WTC11 (cell line): Measurements from ENCODE around the gene STPG4. TPM values are rescaled to one million over a fixed set of nuclear protein-coding genes. Genes with fewer than 3 reads are reported as not detected.

Experiments used
- ATAC-seq: fragments of 200-7000 bp; cut with Tn5 transposase; 2 replicates; pipeline ENCODE4 v1.10.0; 2021; ENCODE audit warnings: mild to moderate bottlenecking, moderate library complexity
- CTCF ChIA-PET: fragments of 300-600 bp; sonication (Branson Sonifier 250); formaldehyde crosslinking; loops from one replicate; lab custom pipeline; 2021; ENCODE audit warnings: antibody characterized with exemption; lab: Charles Lee
- POLR2A ChIA-PET: fragments of 350-600 bp; sonication (Branson Sonifier 250); formaldehyde crosslinking; loops from one replicate; lab custom pipeline; 2021; ENCODE audit warnings: antibody characterized with exemption; lab: Charles Lee
- DNase-seq: peaks from one replicate; pipeline ENCODE4 v3.0.0; 2021; ENCODE audit warnings: low spot score
- H3K27ac Mint-ChIP-seq: 2 replicates; pipeline ENCODE4 v1.8.0; 2021; ENCODE audit warnings: mixed read lengths
- H3K27me3 Mint-ChIP-seq: 2 replicates; pipeline ENCODE4 v1.8.0; 2021; ENCODE audit warnings: low read depth, mild to moderate bottlenecking, moderate library complexity, mixed read lengths
- H3K36me3 Mint-ChIP-seq: 2 replicates; pipeline ENCODE4 v1.8.0; 2021; ENCODE audit warnings: mixed read lengths
- H3K4me1 Mint-ChIP-seq: 2 replicates; pipeline ENCODE4 v1.8.0; 2022; ENCODE audit warnings: mixed read lengths
- H3K4me3 Mint-ChIP-seq: 2 replicates; pipeline ENCODE4 v1.8.0; 2021; ENCODE audit warnings: mild to moderate bottlenecking, moderate library complexity, mixed read lengths
- H3K9me3 Mint-ChIP-seq: 2 replicates; pipeline ENCODE4 v1.8.0; 2021; ENCODE audit warnings: mixed read lengths
- CBFB ChIP-seq: sonication (generic); formaldehyde crosslinking; IDR thresholded peaks from 2 replicates; pipeline ENCODE4 v1.8.1; 2022; ENCODE audit warnings: mild to moderate bottlenecking, low read depth, missing genetic modification reagents
- ELF4 ChIP-seq: sonication (generic); formaldehyde crosslinking; IDR thresholded peaks from 2 replicates; pipeline ENCODE4 v1.8.1; 2022; ENCODE audit warnings: low read depth, mild to moderate bottlenecking, moderate library complexity, missing genetic modification reagents
- HMGA2 ChIP-seq: fragments of 250-450 bp; sonication (Bioruptor Pico); IDR thresholded peaks from 2 replicates; pipeline ENCODE4 v1.4.0; 2021; ENCODE audit warnings: mild to moderate bottlenecking, moderate library complexity
- JAZF1 ChIP-seq: fragments of 250-450 bp; sonication (Bioruptor Pico); IDR thresholded peaks from 2 replicates; pipeline ENCODE4 v1.9.0; 2021; ENCODE audit warnings: moderate library complexity, mild to moderate bottlenecking, inconsistent platforms
- JUN ChIP-seq: sonication (generic); formaldehyde crosslinking; IDR thresholded peaks from 2 replicates; pipeline ENCODE4 v1.8.0; 2023; ENCODE audit warnings: mild to moderate bottlenecking, missing genetic modification reagents
- NR3C1 ChIP-seq: sonication (generic); formaldehyde crosslinking; conservative IDR thresholded peaks from 2 replicates; pipeline ENCODE4 v1.8.1; 2023; ENCODE audit warnings: low read depth, mild to moderate bottlenecking, missing genetic modification reagents
- RORB ChIP-seq: fragments of 250-450 bp; sonication (Bioruptor Pico); IDR thresholded peaks from 2 replicates; pipeline ENCODE4 v1.9.0; 2021; ENCODE audit warnings: mild to moderate bottlenecking
- SP1 ChIP-seq: sonication (generic); formaldehyde crosslinking; conservative IDR thresholded peaks from 2 replicates; pipeline ENCODE4 v1.8.1; 2022; ENCODE audit warnings: missing genetic modification reagents
- total RNA-seq: library from RNA; stranded (reverse); gene quantifications from 3 replicates; pipeline ENCODE4 v1.2.3, GENCODE V29; 2021
- TF ChIP-seq, protein P1 (sequence below): sonication (generic); formaldehyde crosslinking; IDR thresholded peaks from 2 replicates; pipeline ENCODE4 v1.8.1; 2023; ENCODE audit warnings: mild to moderate bottlenecking, missing genetic modification reagents, moderate library complexity
- TF ChIP-seq, protein P2 (sequence below): fragments of 250-450 bp; sonication (Bioruptor Pico); IDR thresholded peaks from 2 replicates; pipeline ENCODE4 v2.1.2; 2022; ENCODE audit warnings: mild to moderate bottlenecking, moderate library complexity
- TF ChIP-seq, protein P3 (sequence below): sonication (generic); formaldehyde crosslinking; IDR thresholded peaks from 2 replicates; pipeline ENCODE4 v1.8.1; 2023; ENCODE audit warnings: mild to moderate bottlenecking, missing genetic modification reagents, borderline replicate concordance
- TF ChIP-seq, protein P4 (sequence below): sonication (generic); formaldehyde crosslinking; IDR thresholded peaks from 2 replicates; pipeline ENCODE4 v1.8.1; 2023; ENCODE audit warnings: mild to moderate bottlenecking, moderate library complexity, missing genetic modification reagents
- TF ChIP-seq, protein P5 (sequence below): sonication (generic); formaldehyde crosslinking; IDR thresholded peaks from 2 replicates; pipeline ENCODE4 v1.8.1; 2022; ENCODE audit warnings: low read depth, mild to moderate bottlenecking, moderate library complexity, missing genetic modification reagents, borderline replicate concordance
- TF ChIP-seq, protein P6 (sequence below): fragments of 250-450 bp; sonication (Bioruptor Pico); IDR thresholded peaks from 2 replicates; pipeline ENCODE4 v1.9.0; 2021; ENCODE audit warnings: mild to moderate bottlenecking
- TF ChIP-seq, protein P7 (sequence below): sonication (generic); formaldehyde crosslinking; conservative IDR thresholded peaks from 2 replicates; pipeline ENCODE4 v1.8.1; 2022; ENCODE audit warnings: mild to moderate bottlenecking, missing genetic modification reagents
- TF ChIP-seq, protein P8 (sequence below): sonication (generic); formaldehyde crosslinking; IDR thresholded peaks from 2 replicates; pipeline ENCODE4 v1.8.0; 2022; ENCODE audit warnings: missing genetic modification reagents

STPG4 gene
- total RNA-seq, 1 experiment from 2014 or later: not detected

DNA sequence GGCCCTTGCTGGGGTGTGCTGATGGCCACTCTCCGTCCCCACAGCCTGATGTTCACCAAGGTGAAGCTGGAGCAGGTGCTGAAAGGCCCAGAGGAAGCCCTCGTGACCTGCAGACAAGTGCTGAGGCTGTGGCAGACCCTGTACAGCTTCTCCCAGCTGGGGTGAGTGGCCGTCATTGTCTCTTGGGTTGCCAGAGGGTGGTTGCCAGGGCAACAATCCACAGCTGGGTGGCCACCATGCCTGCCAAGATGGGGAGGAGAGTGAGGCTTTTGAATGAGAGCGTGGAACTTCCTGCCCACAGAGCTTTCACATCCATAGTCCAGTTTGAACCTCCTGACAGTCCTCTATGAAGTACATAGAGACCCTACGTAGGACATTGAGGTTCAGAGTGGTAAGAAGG is 108.8 kb downstream of the STPG4 start:
- ATAC-seq (no peak), DNase-seq (no peak)
- CTCF ChIA-PET: interaction anchor here (0.9 to 1.0 kb wide), 2 partner anchors 13 to 15 kb away, joined by 3 to 6 read pairs; no protein-coding TSS in a partner anchor
- TF ChIP-seq JUN (CRISPR knock-in tag): no peak
- no peak for TF ChIP-seq CBFB
- TF ChIP-seq, protein P1, sequence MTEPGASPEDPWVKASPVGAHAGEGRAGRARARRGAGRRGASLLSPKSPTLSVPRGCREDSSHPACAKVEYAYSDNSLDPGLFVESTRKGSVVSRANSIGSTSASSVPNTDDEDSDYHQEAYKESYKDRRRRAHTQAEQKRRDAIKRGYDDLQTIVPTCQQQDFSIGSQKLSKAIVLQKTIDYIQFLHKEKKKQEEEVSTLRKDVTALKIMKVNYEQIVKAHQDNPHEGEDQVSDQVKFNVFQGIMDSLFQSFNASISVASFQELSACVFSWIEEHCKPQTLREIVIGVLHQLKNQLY: no peak
- TF ChIP-seq, protein P2, sequence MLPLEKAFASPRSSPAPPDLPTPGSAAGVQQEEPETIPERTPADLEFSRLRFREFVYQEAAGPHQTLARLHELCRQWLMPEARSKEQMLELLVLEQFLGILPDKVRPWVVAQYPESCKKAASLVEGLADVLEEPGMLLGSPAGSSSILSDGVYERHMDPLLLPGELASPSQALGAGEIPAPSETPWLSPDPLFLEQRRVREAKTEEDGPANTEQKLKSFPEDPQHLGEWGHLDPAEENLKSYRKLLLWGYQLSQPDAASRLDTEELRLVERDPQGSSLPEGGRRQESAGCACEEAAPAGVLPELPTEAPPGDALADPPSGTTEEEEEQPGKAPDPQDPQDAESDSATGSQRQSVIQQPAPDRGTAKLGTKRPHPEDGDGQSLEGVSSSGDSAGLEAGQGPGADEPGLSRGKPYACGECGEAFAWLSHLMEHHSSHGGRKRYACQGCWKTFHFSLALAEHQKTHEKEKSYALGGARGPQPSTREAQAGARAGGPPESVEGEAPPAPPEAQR (CRISPR knock-in tag): no peak
- no peak for TF ChIP-seq HMGA2 (CRISPR knock-in tag)
- TF ChIP-seq RORB (CRISPR knock-in tag): no peak
- no peak for TF ChIP-seq JAZF1 (CRISPR knock-in tag)
- TF ChIP-seq, protein P3, sequence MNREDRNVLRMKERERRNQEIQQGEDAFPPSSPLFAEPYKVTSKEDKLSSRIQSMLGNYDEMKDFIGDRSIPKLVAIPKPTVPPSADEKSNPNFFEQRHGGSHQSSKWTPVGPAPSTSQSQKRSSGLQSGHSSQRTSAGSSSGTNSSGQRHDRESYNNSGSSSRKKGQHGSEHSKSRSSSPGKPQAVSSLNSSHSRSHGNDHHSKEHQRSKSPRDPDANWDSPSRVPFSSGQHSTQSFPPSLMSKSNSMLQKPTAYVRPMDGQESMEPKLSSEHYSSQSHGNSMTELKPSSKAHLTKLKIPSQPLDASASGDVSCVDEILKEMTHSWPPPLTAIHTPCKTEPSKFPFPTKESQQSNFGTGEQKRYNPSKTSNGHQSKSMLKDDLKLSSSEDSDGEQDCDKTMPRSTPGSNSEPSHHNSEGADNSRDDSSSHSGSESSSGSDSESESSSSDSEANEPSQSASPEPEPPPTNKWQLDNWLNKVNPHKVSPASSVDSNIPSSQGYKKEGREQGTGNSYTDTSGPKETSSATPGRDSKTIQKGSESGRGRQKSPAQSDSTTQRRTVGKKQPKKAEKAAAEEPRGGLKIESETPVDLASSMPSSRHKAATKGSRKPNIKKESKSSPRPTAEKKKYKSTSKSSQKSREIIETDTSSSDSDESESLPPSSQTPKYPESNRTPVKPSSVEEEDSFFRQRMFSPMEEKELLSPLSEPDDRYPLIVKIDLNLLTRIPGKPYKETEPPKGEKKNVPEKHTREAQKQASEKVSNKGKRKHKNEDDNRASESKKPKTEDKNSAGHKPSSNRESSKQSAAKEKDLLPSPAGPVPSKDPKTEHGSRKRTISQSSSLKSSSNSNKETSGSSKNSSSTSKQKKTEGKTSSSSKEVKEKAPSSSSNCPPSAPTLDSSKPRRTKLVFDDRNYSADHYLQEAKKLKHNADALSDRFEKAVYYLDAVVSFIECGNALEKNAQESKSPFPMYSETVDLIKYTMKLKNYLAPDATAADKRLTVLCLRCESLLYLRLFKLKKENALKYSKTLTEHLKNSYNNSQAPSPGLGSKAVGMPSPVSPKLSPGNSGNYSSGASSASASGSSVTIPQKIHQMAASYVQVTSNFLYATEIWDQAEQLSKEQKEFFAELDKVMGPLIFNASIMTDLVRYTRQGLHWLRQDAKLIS (CRISPR knock-in tag): no peak
- TF ChIP-seq, protein P4, sequence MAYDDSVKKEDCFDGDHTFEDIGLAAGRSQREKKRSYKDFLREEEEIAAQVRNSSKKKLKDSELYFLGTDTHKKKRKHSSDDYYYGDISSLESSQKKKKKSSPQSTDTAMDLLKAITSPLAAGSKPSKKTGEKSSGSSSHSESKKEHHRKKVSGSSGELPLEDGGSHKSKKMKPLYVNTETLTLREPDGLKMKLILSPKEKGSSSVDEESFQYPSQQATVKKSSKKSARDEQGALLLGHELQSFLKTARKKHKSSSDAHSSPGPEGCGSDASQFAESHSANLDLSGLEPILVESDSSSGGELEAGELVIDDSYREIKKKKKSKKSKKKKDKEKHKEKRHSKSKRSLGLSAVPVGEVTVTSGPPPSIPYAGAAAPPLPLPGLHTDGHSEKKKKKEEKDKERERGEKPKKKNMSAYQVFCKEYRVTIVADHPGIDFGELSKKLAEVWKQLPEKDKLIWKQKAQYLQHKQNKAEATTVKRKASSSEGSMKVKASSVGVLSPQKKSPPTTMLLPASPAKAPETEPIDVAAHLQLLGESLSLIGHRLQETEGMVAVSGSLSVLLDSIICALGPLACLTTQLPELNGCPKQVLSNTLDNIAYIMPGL (CRISPR knock-in tag): no peak
- TF ChIP-seq, protein P5, sequence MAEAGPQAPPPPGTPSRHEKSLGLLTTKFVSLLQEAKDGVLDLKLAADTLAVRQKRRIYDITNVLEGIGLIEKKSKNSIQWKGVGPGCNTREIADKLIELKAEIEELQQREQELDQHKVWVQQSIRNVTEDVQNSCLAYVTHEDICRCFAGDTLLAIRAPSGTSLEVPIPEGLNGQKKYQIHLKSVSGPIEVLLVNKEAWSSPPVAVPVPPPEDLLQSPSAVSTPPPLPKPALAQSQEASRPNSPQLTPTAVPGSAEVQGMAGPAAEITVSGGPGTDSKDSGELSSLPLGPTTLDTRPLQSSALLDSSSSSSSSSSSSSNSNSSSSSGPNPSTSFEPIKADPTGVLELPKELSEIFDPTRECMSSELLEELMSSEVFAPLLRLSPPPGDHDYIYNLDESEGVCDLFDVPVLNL: no peak
- no peak for TF ChIP-seq ELF4 (CRISPR knock-in tag)
- TF ChIP-seq, protein P6, sequence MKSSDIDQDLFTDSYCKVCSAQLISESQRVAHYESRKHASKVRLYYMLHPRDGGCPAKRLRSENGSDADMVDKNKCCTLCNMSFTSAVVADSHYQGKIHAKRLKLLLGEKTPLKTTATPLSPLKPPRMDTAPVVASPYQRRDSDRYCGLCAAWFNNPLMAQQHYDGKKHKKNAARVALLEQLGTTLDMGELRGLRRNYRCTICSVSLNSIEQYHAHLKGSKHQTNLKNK: no peak
- TF ChIP-seq NR3C1 (CRISPR knock-in tag): no peak
- TF ChIP-seq SP1 (CRISPR knock-in tag): no peak
- TF ChIP-seq, protein P7, sequence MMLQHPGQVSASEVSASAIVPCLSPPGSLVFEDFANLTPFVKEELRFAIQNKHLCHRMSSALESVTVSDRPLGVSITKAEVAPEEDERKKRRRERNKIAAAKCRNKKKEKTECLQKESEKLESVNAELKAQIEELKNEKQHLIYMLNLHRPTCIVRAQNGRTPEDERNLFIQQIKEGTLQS (CRISPR knock-in tag): no peak
- TF ChIP-seq, protein P8, sequence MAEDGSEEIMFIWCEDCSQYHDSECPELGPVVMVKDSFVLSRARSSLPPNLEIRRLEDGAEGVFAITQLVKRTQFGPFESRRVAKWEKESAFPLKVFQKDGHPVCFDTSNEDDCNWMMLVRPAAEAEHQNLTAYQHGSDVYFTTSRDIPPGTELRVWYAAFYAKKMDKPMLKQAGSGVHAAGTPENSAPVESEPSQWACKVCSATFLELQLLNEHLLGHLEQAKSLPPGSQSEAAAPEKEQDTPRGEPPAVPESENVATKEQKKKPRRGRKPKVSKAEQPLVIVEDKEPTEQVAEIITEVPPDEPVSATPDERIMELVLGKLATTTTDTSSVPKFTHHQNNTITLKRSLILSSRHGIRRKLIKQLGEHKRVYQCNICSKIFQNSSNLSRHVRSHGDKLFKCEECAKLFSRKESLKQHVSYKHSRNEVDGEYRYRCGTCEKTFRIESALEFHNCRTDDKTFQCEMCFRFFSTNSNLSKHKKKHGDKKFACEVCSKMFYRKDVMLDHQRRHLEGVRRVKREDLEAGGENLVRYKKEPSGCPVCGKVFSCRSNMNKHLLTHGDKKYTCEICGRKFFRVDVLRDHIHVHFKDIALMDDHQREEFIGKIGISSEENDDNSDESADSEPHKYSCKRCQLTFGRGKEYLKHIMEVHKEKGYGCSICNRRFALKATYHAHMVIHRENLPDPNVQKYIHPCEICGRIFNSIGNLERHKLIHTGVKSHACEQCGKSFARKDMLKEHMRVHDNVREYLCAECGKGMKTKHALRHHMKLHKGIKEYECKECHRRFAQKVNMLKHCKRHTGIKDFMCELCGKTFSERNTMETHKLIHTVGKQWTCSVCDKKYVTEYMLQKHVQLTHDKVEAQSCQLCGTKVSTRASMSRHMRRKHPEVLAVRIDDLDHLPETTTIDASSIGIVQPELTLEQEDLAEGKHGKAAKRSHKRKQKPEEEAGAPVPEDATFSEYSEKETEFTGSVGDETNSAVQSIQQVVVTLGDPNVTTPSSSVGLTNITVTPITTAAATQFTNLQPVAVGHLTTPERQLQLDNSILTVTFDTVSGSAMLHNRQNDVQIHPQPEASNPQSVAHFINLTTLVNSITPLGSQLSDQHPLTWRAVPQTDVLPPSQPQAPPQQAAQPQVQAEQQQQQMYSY (CRISPR knock-in tag): no peak
- Mint-ChIP-seq H3K4me3 (no peak overlapping the region), H3K4me1 (peaks cover 30% of the 10 kb centered on the region), H3K36me3 (no peaks in the 10 kb centered on the region), H3K9me3 (no peaks in the 10 kb centered on the region), H3K27me3 (no peaks in the 10 kb centered on the region), H3K27ac (no peak overlapping the region)
- POLR2A ChIA-PET: no interaction called here
